Measurements from ENCODE around the gene EFCAB8.

DNA sequence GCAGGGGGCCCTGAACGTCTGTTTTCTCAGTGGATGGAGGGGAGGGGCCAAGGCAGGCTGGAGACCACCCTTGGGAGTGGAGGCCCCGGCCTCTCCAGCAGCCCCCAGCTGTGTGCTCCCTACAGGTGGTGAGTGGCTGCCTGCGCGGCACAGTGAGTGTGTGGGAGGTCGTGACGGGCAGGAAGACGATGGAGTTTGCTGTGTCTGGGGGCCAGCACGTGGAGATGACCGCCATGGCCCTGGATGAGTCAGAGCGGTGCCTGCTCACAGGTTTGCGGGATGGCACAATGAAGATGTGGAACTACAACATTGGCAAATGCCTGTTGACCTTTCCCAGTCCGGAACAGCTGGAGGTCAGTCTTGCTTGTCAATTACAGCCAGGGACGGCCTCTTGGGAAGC, 52.6 kb downstream of the EFCAB8 start:
- TF ChIP-seq EZH2 (IDR thresholded peaks at IDR 0.05; ENCODE audit: insufficient read depth, low read length): no peak
- TF ChIP-seq, protein P1, sequence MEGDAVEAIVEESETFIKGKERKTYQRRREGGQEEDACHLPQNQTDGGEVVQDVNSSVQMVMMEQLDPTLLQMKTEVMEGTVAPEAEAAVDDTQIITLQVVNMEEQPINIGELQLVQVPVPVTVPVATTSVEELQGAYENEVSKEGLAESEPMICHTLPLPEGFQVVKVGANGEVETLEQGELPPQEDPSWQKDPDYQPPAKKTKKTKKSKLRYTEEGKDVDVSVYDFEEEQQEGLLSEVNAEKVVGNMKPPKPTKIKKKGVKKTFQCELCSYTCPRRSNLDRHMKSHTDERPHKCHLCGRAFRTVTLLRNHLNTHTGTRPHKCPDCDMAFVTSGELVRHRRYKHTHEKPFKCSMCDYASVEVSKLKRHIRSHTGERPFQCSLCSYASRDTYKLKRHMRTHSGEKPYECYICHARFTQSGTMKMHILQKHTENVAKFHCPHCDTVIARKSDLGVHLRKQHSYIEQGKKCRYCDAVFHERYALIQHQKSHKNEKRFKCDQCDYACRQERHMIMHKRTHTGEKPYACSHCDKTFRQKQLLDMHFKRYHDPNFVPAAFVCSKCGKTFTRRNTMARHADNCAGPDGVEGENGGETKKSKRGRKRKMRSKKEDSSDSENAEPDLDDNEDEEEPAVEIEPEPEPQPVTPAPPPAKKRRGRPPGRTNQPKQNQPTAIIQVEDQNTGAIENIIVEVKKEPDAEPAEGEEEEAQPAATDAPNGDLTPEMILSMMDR (IDR thresholded peaks at IDR 0.05; ENCODE audit: insufficient read depth, low read depth, low read length): no peak

Measured in astrocyte (in vitro differentiated cells and primary cell).